Head of caudate nucleus (tissue), 42 donors: ENCODE data around the gene CFAP77.

ENCODE experiments used
- DNase-seq, 42 donors: peaks; one replicate each; pipeline versions ENCODE4 v3.0.0 to v3.0.0-alpha.2; 2020 to 2021; ENCODE audit warnings: mixed read lengths in 7 of 42
- intact Hi-C: fragments of 100-400 bp; cut with DNase I; formaldehyde crosslinking; loops from one replicate; pipeline ENCODE4 v1.15.0; 2022

Gene CFAP77

DNA sequence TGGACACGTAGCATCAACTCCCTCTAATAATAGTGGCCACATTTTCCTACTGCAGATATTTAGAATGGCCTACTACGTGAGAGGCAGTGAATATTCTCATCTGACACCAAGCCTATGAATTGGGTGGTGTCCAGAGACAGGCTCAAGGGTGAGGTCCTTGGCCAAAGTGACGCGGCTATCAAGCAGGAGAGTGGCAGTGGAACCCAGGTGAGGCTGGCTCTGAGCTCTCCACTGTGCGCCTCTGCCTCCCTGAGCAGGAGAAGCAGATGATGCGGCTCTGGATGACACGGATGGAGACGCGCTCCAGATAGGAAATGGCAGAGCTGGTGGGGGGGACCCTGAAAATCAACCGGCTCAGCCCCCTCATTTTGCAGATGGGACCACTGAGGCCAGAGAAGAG, 69.7 kb downstream of the CFAP77 start:
- intact Hi-C loops = no loop called here
- DNase-seq = no peak

DNA sequence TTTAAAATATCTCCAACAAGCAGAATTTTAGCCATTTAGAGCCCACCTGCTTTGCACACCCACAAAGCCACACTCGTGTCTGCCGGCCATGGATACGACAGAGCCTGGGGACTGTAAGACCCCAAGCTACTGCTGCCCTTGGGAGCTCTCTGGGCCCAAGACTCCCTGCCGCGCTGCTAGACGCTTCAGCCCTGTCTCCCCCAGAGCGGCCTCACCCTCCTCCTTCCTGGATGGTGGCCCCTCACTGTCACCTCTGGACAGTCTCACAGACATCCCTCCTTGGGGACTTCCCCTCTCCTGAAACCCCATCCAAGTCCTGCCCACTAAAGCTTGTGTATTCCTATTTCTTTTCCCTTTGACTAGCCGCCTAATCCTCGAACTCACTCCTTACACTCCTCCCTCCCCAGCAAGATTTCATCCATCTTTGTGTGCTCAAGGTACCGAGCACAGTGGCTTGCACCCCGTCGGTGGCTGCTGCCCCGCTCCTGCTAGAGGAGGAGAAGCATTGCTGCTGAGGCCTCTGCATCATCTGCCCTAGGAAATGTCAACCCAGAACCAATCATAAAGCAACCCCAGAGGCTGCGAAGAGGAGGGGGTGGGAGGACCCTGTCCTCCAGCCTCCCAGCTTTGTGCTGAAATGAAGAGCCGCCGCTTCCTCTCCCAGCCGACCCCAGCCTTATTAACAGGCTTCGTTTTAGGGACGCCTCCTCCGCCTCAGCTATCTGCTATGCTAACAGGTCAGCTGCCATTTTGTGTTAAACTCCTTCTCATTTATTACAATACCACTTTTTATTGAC, 71.2 kb downstream of the CFAP77 start:
- no peak for DNase-seq
- intact Hi-C loops = no loop called here

DNA sequence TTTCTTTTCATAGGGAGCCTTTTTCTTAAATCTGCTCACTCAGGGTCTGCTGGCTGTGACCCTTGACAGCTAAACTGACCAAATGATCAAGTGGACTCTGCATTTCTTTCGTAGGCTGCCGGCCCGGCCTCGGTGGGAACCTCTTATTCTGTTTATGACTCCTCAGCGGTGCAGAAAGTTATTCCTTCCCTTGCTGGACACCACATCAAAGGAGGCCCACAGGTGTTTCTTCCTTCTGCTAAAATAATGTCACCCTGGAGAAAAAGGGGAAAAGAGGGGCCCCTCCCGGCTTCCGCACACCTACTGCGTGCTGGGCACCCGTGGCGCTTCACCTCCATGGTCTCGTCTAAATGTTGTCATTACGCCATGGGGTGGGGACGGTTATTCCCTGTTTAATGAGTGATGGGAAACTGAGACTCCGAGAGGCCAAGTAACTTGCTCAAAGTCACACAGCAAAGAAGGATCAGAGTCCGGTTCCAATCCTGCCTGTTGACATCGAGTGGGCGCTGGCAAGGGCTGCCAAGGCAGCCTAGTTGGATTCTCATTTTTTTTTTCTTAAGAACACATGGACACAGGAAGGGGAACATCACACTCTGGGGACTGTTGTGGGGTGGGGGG, 72.3 kb downstream of the CFAP77 start:
- DNase-seq = no peak
- intact Hi-C loops = no loop called here

DNA sequence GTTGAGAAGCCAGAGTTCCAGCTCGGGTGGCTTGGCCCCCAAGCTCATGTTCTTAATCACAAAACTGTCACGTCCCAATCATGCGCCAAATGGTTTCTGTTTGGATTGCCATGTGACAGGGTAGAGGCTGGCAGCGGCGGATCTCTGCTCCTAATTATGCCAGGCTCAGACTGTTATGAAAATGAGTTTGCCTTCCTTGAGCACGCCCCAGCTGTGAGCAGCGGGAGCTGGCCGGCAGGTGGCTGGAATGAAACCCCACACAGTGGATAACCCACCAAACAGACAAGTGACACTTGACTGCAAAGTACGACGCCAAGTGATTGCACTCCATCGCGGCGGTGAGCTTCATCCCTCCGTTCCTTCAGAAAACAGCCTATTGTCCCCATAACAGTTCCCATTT, 75.4 kb downstream of the CFAP77 start:
- DNase-seq = peak in 1 of 42 donors; percentile 28
- intact Hi-C loops = no loop called here

DNA sequence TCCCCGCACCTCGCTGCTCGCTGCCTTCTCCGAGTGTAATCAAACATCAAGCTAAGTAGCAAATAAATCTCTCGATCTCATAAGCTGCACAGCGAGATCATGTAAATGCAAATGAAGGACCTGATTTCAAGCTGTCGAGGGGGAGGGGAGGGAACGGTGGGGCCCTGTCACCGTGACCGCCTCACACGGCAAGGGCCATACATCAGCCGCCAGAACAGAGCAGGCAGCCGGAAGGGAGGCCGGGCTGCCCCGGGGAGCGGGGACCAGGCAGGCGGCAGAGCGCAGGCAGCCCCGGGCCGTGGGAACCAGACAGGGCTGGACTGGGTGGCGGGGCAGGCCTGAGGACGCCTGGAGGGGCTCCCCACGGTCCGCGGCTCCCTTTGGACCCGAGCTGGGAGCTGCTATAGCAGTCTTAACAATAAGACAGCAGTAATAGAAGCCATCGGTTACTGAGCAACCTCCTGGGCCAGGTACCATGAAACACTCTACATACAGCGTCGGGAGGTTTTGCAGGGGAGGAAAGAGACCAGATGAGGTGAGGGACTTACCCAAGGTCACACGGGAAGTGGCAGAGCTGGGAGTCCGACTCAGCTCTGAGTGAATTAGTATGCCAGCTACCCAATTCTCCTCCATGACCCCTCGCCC, 76.8 kb downstream of the CFAP77 start:
- DNase-seq = no peak
- intact Hi-C loops = no loop called here

DNA sequence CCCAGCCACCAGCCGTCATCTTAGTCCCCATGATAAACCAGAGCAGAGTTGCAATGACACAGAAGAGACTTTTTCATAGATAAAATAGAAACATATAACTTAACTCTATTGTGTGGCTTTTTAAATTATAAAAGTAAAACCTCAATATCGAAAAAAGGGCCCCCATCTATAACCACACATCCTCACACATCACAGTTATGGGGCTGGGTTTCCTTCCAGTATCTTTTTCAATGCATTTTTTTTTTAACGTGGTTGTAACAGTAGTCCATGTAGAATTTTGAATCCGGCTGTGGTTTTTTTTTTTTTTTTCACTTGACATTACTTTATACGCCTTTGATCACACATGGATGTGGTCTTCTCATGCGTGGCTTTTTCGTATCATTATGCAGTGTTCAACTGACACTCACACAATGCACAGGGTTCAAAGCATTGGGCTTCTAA, 77.4 kb downstream of the CFAP77 start:
- intact Hi-C loops = no loop called here

DNA sequence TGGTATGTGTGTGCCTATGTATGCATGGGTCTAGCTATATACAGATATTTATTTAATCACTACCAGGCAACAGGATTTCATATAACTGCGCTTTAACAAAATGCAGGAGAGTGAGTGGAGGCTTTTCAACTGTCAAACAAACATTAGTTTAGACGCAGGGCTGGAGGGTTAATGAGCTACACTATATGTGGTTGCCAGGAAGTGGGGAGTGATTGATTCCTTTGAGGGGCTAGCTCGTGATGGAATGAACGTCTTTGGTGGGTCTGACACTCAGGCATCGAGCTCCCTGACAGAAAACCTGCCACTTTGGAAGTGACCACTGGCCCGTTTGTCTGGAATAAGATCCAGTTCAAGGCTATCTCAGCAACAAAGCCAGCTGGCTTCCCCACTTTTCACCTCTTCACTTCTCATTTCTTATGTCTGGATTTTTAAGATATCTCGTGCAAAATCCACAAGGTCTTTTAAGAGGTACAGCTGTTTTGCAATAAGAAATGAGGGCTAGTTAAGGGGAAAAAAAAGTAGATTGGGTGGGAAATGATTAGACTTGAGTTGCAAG, 78.0 kb downstream of the CFAP77 start:
- DNase-seq = no peak
- intact Hi-C loops = no loop called here

More for the DNA sequence above, 77.4 kb downstream of the CFAP77 start:
- DNase-seq = no peak

DNA sequence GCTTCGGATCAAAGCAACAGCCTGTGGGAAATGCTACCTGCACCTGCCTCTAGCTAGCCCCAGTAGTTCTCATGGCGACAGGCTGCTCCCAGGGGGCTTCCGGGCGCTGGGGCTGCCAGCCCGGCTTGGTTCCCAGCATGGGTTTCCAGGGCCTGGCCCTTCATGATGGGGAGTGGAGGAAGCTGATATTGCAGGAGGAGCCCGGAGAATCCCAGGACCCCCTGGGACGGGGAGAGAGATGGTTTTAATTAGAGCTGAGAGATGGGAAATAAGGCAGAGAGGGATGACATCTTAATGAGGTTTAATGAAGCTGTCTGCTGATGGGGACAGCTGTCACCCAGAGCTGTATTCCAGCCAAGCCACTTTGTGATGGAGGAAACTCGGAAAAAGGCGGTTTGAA, 78.6 kb downstream of the CFAP77 start:
- DNase-seq = no peak

DNA sequence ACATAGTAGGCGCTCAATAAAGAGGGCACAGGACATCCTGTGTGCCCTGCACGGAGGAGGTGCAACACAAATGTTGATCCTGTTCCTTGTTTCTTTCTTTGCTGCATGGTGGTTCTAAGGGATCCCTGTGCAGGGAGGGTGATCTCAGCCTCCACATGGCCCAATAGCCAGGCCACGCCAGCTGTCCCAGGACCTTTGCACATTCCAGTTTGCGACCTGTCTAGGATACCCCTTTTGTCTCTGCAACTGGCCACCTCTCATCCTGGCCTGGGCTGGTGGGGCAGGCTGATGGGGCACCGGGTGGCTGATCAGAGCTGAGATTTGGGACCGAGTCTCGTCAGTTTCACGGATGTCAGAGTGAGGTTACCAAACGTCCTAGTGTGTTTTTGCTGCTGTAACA, 79.5 kb downstream of the CFAP77 start:
- no peak for DNase-seq

More for the DNA sequence above, 78.6 kb downstream of the CFAP77 start:
- intact Hi-C loops = no loop called here

DNA sequence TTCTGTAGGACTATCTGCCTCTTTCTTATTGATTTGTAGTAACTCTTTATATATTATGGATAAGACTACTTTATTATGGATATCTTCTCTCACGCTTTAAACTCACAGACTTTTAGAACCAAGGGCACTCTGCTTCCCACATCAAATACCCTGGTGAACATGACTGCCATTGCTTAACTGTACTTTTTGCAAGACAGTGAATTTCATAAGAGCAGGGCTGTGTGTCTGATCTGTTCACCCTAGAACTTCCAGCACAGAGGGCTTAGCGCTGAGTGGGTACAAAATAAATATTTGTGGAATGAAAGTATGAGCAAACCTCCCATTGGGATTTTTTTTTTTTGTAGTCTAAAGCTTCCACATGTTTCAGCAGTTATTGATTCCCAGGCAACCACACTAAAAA, 84.8 kb downstream of the CFAP77 start:
- DNase-seq = no peak
- intact Hi-C loops = no loop called here

More for the DNA sequence above, 79.5 kb downstream of the CFAP77 start:
- intact Hi-C loops = no loop called here

DNA sequence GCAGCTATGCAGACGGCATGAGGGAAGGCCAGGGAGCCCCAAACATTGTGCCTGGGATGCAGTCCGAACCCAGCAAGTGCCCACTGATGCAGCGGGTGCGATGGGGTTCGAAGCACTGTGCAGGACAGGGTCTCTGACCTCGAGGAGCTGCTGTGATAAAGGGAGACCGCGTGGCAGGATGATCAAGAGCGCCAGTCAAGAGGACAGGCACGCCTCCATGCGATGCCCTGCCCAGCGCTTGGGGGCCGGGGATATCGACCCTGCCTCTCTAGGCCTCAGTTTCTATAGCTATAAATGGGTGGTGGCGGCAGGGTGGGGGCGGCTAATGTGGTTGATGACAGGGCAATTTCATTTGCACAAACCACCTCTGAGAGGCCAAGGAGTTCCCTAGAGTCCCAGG, 87.7 kb downstream of the CFAP77 start:
- intact Hi-C loops = no loop called here
- DNase-seq = no peak

DNA sequence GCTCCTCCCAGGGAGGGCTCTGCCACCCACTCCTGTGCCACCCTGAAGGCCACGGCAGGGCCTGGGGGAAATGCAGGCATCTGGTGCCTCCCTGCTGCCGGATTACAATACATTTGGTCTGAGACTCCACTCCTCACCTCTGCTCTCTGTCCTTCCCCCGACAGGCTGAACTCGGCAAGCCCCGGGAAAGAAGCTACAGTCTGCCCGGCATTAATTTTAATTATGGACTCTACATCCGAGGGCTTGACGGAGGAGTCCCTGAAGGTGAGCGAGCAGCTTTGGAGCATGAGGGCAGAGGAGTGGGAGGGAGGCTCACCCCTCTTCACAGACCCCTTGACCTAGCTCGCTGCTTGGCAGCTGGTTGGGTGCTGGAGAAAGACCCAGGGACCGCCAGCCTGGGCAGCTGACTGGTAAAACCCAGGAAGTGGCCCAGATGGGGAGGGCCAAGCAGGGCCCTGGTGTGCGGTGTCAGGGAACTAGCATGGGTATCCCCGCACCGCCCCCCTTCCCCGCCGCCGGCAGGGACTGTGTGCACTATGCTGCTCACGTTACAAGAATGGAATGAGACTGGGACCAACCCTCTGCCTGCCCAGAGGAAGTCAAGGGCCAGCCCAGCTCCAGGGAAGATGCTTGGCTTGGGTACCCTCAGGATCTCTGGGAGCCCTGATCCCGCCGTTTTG, 88.7 kb downstream of the CFAP77 start:
- intact Hi-C loops = no loop called here
- DNase-seq = no peak

DNA sequence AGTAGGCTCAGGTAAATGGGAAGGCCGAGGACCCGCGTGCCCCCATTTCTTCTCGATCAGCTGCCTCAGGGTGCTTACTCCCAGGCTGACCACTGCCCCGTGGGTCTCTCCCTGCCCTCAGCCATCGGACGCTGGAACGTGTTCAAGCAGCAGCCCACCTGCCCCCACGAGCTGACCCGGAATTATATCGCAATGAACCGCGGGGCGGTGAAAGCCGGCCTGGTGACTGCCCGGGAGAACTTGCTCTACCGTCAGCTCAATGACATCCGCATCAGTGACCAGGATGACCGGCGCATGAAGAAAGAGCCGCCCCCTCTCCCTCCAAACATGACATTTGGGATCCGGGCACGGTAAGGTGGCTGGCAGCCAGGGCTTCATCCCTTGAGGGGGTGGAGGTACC, 89.2 kb downstream of the CFAP77 start:
- intact Hi-C loops = no loop called here
- no peak for DNase-seq

DNA sequence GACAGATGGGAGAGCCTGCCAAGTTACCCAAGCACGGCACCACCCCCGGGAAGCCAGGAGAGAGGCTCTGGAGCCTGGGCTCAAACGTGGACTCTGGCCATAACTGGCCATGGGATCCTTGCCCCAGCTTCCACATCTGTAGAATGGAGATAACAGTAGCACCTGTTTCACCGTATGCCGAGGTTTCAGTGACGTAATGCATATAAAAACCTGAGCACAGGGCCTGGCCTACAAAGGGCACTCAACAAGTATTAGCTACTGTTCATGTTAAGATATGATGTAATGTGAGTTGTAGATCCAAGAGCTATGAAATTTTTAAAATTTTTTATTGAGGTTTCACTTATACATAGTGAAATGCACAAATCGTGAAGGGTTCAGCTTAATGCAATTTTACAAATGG, 90.2 kb downstream of the CFAP77 start:
- intact Hi-C loops = no loop called here
- no peak for DNase-seq

DNA sequence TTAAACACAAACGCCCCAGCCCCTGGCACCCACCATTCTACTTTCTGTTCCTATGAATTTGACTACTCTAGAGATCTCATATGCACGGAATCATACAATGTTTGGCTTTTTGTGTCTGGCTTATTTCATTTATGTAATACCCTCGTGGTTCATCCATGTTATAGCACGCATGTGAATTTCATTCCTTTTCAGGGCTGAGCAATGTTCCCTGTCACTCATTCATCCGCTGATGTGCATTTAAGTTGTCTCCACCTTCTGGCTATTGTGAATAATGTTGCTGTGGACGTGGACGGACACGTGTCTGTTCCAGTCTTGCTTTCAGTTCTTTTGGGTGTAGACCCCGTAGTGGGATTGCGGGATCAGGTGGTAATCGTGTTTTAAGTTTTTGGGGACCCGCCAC, 92.5 kb downstream of the CFAP77 start:
- no peak for DNase-seq
- intact Hi-C loops = no loop called here

DNA sequence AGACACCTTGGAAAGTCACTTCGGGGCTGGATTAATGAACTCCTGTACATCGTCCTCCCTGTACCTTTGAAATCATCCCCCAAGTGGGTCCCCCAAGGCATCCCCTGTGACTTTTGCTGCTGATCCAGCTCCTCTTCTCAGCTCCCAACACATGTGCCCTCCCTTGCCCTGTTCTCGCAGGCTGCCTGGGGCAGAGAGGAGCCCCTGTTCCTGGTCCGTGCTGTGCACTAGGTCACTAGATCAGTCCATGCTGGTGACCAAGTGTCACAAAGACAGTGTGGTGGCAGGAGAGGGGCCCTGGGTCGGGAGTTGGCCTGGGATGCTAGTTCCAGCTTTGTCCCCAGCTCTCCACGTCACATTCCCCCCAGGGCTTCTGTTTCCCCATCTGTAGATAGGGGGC, 93.1 kb downstream of the CFAP77 start:
- intact Hi-C loops = no loop called here
- DNase-seq = no peak

DNA sequence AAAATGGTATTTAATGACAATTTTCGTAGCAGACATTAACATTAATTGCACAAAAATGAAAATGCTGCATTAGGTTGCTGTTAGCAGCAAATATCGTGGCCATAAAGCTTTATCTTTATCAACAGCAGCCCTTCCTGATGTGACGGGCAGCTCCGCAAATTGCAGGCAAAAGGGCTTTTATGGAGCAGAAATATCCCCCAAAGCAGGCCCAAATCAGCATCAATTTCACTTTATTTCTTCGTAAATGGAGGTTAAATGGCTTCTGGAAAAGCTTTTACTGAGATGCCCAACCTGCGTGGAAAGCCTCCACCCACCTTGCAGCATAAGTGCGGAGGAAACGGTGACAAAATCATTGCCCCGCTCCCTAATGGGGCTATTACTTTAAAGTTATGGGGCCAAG, 94.5 kb downstream of the CFAP77 start:
- intact Hi-C loops = no loop called here
- no peak for DNase-seq

DNA sequence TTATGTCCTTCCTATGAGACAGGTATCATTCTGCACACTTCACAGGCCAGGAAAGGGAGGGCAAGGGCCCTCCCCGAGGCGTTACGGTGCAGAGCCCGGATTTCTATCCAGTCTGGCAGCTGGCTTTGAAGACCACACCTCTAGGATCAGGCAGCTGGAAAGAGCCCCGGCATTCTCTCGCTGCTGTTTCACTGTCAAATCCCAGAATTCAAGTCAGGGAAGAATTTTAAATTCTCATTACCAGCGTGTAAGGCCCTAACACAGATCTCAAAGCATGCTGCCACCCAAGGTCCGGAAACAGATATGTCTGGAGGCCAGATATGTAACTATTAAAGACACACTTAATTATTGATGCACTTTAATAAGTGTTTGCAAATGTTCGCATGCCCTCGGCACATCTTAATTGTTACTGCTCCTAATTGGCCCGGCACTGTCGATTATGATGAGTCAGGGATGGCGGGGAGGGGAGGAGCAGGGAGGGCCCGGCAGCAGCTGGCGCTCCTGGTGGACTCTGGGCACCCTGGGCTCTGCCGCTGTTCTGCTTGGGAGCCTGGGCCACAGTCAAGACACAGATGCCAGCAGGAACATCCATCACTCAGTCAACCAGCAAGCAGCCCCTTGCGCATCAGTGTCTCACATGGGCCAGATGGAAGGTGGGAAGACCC, 96.1 kb downstream of the CFAP77 start:
- DNase-seq = no peak
- intact Hi-C loops = loop anchor here (5.0 kb wide), 1 partner anchor 296 kb away; no protein-coding TSS in a partner anchor
